Glomerular visceral epithelial cell (primary cell): Measurements from ENCODE around the gene PDIK1L.

Experiments
- DNase-seq: peaks from one replicate; pipeline ENCODE4 v3.0.0-alpha.2; 2016; ENCODE audit errors: extremely low spot score

PDIK1L gene

GRCh38 chr1:26155370-26156284 lies 44.0 kb downstream of the PDIK1L start:
- no peak for DNase-seq

GRCh38 chr1:26156285-26157038 lies 44.8 kb downstream of the PDIK1L start:
- peak; percentile 18 for DNase-seq

GRCh38 chr1:26158271-26158907 lies 46.8 kb downstream of the PDIK1L start:
- DNase-seq = no peak

- no peak for DNase-seq
Observed at GRCh38 chr1:26158908-26159742, 47.5 kb downstream of the PDIK1L start, which contains the start of gene FAM110D. FAM110D (plus strand) TSS chr1:26159079; CDS start chr1:26161292, 2,213 bp downstream.

GRCh38 chr1:26159743-26160039 lies 48.1 kb downstream of the PDIK1L start:
- DNase-seq = no peak

- no peak for DNase-seq
Observed at GRCh38 chr1:26160527-26161414, 49.1 kb downstream of the PDIK1L start.

GRCh38 chr1:26161415-26162219 lies 50.0 kb downstream of the PDIK1L start:
- peak; percentile 42 for DNase-seq

- no peak for DNase-seq
Observed at GRCh38 chr1:26162220-26162709, 50.6 kb downstream of the PDIK1L start.

- no peak for DNase-seq
Observed at GRCh38 chr1:26163684-26164035, 52.0 kb downstream of the PDIK1L start.

GRCh38 chr1:26164036-26164860 lies 52.6 kb downstream of the PDIK1L start:
- peak; percentile 34 for DNase-seq

- no peak for DNase-seq
Observed at GRCh38 chr1:26164861-26165842, 53.5 kb downstream of the PDIK1L start.

- no peak for DNase-seq
Observed at GRCh38 chr1:26166719-26167281, 55.2 kb downstream of the PDIK1L start.

- no peak for DNase-seq
Observed at GRCh38 chr1:26168410-26169197, 57.0 kb downstream of the PDIK1L start, which contains the start of gene C1orf232. C1orf232 (minus strand) TSS chr1:26168963; CDS start chr1:26168499, 464 bp downstream.

- no peak for DNase-seq
Observed at GRCh38 chr1:26169198-26169554, 57.6 kb downstream of the PDIK1L start.

- peak; percentile 92 for DNase-seq
Observed at GRCh38 chr1:26169669-26170471, 58.2 kb downstream of the PDIK1L start, which contains the start of gene ZNF593. ZNF593 (plus strand) TSS chr1:26169908; CDS start chr1:26169984, 76 bp downstream.
